OCI-LY3 (cell line): ENCODE measurements around the gene DOK4.

ENCODE experiments used
- EZH2phosphoT487 ChIP-seq: fragments of 200-600 bp; shearing (Covaris generic); IDR thresholded peaks from 2 replicates; pipeline ENCODE4 v1.6.1; 2018; ENCODE audit warnings: antibody characterized with exemption, mixed run types, low read depth
- TF ChIP-seq, protein P1 (sequence below): fragments of 200-600, 300-600 bp; sonication (generic); IDR thresholded peaks from 2 replicates; pipeline ENCODE4 v1.5.1; 2014; ENCODE audit warnings: antibody characterized with exemption, low read length, low read depth

DNA sequence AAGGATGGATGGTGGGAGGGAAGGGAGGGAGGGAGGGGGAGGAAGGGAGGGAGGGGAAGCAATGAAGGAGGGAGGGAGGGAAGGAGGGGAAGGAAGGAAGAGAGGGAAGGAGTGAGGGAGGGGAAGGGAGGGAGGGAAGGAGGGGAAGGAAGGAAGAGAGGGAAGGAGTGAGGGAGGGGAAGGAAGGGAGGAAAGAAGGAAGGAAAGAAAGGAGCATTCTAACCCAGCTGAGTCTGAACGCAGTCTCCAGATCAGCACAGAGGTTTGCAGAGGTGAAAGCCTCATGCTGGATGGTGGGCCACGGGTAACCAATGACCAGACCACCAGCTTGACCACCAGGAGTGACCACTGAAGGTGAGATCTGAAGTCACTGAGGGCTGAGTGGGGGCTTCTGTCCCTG is 63.1 kb downstream of the DOK4 start:
- TF ChIP-seq, protein P1, sequence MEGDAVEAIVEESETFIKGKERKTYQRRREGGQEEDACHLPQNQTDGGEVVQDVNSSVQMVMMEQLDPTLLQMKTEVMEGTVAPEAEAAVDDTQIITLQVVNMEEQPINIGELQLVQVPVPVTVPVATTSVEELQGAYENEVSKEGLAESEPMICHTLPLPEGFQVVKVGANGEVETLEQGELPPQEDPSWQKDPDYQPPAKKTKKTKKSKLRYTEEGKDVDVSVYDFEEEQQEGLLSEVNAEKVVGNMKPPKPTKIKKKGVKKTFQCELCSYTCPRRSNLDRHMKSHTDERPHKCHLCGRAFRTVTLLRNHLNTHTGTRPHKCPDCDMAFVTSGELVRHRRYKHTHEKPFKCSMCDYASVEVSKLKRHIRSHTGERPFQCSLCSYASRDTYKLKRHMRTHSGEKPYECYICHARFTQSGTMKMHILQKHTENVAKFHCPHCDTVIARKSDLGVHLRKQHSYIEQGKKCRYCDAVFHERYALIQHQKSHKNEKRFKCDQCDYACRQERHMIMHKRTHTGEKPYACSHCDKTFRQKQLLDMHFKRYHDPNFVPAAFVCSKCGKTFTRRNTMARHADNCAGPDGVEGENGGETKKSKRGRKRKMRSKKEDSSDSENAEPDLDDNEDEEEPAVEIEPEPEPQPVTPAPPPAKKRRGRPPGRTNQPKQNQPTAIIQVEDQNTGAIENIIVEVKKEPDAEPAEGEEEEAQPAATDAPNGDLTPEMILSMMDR: no peak
- TF ChIP-seq EZH2phosphoT487: no peak
